Activated CD4-positive, alpha-beta T cell treated with anti-CD3 and anti-CD28 coated beads for 36 hours (primary cell): ENCODE measurements around the gene PLCD3. TPM values are rescaled to one million over a fixed set of nuclear protein-coding genes. Genes with fewer than 3 reads are reported as not detected.

Experiments used
- ATAC-seq: fragments of 200-7000 bp; cut with Tn5 transposase; one replicate; pipeline ENCODE4 v1.10.0; 2021; ENCODE audit warnings: mild to moderate bottlenecking, moderate library complexity
- CTCF ChIA-PET: fragments of 350-600 bp; sonication (Branson Sonifier 250); formaldehyde crosslinking; loops from one replicate; lab custom pipeline; 2021; ENCODE audit warnings: antibody characterized with exemption; lab: Charles Lee
- POLR2A ChIA-PET: fragments of 350-600 bp; sonication (Branson Sonifier 250); formaldehyde crosslinking; loops from one replicate; lab custom pipeline; 2021; ENCODE audit warnings: antibody characterized with exemption, inconsistent platforms; lab: Charles Lee
- DNase-seq: peaks from one replicate; pipeline ENCODE4 v3.0.0-alpha.2; 2020
- H3K27ac Mint-ChIP-seq: one replicate; pipeline ENCODE4 v1.8.0; 2021; ENCODE audit warnings: mixed read lengths
- H3K27me3 Mint-ChIP-seq: one replicate; pipeline ENCODE4 v1.8.0; 2021; ENCODE audit warnings: mixed read lengths
- H3K36me3 Mint-ChIP-seq: one replicate; pipeline ENCODE4 v1.8.0; 2021; ENCODE audit warnings: low read depth, mixed read lengths
- H3K4me1 Mint-ChIP-seq: one replicate; pipeline ENCODE4 v1.8.0; 2021; ENCODE audit warnings: mixed read lengths
- H3K4me3 Mint-ChIP-seq: one replicate; pipeline ENCODE4 v1.8.0; 2021; ENCODE audit warnings: mild to moderate bottlenecking, moderate library complexity, mixed read lengths
- H3K9me3 Mint-ChIP-seq: one replicate; pipeline ENCODE4 v1.8.0; 2021; ENCODE audit warnings: low read depth, mixed read lengths
- intact Hi-C, 2 experiments: fragments of 100-400 bp; cut with DNase I in 1 of 2; cut with micrococcal nuclease in 1 of 2; formaldehyde crosslinking; loops; one replicate each; pipeline versions ENCODE4 v1.14.2 to v1.15.1; 2022 to 2024; cut with DNase I, micrococcal nuclease
- total RNA-seq, 2 experiments: library from RNA; stranded (reverse); gene quantifications; one replicate each; pipeline ENCODE4 v1.2.3, GENCODE V29; 2021

PLCD3 gene
- total RNA-seq, 2 experiments from 2014 or later, result 2.9 to 3.4 TPM

DNA sequence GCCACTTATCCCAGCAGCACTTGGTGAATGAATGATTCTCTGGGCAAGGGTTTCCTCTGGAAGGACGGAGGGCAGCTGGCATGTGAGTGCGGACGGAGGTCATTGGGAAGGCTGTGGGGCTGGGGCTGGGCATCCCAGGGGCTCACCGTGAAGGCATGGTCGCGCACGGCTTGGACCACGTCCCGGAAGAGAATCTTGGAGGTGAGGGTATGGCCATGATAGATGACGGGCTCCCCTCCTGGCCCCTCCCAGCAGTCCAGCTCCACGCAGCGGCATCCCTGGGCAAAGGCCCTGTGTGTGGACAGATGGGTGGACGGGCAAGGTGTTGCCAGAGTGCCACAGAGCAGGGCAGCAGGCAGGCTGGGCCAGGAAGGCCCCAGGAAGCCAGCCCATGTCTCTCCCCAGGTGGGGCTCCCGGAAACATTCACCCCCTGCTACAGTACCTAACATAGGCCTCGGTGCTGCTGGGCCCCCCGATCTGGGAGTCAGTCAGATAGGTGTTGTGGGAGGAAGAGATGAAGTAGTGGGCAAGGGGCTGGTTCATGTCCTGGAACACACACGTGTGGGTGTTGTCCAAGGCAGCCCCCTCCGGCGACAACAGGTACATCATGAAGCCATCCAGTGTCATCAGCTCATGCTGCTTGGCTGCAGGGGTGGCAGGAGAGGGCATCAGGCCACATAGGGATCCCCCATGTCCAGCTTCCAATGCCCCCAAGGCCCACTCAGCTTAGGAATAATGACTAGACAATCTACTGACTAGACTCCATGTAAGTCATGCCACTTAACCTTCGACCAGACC is 14.3 kb downstream of the PLCD3 start:
- no peak overlapping the region for H3K27ac Mint-ChIP-seq
- no peaks in the 10 kb centered on the region for H3K36me3 Mint-ChIP-seq
- peaks cover 4% of the 10 kb centered on the region for H3K27me3 Mint-ChIP-seq
- ChIA-PET POLR2A (interaction anchor here (0.7 kb wide), 1 partner anchor 56 kb away, joined by 3 read pairs; no protein-coding TSS in a partner anchor), CTCF (interaction anchor here (0.5 to 1.5 kb wide), 6 partner anchors 11 to 97 kb away, joined by 3 to 4 read pairs (median 3); no protein-coding TSS in a partner anchor)
- no peak for ATAC-seq
- no peaks in the 10 kb centered on the region for H3K4me1 Mint-ChIP-seq
- H3K4me3 Mint-ChIP-seq, result no peak overlapping the region
- intact Hi-C loops, result no loop called here
- no peak for DNase-seq
- H3K9me3 Mint-ChIP-seq, result no peaks in the 10 kb centered on the region

DNA sequence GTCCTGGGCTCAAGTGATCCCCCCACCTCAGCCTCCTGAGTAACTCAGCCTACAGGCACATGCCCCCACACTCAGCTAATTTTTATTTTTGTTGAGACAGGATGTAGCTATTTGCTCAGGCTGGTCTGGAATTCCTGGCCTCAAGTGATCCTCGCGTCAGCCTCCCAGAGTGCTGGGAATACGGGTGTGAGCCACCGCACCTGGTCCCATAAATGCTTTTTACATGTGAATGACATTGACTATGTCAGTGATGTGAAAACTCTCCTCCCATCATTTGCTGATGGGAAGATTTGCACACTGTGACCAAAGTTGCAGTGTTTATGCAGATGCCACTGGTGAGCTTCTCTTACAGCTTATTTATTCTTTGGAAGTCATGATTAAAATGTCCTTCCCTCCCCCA is 15.0 kb downstream of the PLCD3 start:
- Mint-ChIP-seq H3K36me3 (no peaks in the 10 kb centered on the region), H3K27me3 (peaks cover 4% of the 10 kb centered on the region), H3K4me3 (no peak overlapping the region), H3K27ac (no peak overlapping the region), H3K9me3 (no peaks in the 10 kb centered on the region), H3K4me1 (no peaks in the 10 kb centered on the region)
- ATAC-seq, result no peak
- ChIA-PET POLR2A (interaction anchor here (0.7 kb wide), 1 partner anchor 56 kb away, joined by 3 read pairs; no protein-coding TSS in a partner anchor), CTCF (interaction anchor here (0.6 to 1.2 kb wide), 4 partner anchors 16 to 297 kb away, joined by 3 read pairs; no protein-coding TSS in a partner anchor)
- DNase-seq, result no peak
- intact Hi-C loops, result no loop called here

DNA sequence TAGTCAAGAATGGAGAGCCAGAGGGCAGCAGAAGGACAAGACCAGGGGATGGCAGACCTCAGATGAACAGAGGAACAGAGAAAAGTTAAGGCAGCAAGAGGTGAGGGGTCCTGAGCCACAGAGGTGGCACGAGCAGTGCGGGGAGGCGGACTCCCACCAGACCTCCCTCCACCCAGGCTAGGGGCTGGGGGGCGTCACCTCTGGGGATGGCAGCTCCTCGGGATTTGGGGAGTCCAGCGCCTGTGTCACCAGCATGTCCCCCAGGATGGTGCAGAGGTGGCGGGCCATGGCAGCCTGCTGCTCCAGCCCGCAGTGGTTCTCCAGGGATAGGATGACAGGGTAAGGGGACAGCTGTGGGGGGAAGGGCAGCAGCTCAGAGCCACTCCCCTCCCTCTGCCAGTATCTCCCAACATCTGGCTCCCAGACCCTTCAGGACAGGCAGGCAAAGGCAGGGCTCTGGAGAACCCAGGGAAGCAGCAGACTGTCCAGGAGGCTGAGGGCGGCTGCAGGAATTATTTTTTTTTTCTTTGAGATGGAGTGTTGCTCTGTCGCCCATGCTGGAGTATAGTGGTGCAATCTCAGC is 15.8 kb downstream of the PLCD3 start:
- Mint-ChIP-seq H3K27me3 (peaks cover 2% of the 10 kb centered on the region), H3K4me1 (no peaks in the 10 kb centered on the region), H3K27ac (no peak overlapping the region), H3K9me3 (no peaks in the 10 kb centered on the region), H3K4me3 (no peak overlapping the region), H3K36me3 (no peaks in the 10 kb centered on the region)
- no peak for DNase-seq
- ATAC-seq, result no peak
- ChIA-PET POLR2A (no interaction called here), CTCF (interaction anchor here (1.0 kb wide), 1 partner anchor 16 kb away, joined by 3 read pairs; no protein-coding TSS in a partner anchor)
- intact Hi-C loops, result no loop called here

DNA sequence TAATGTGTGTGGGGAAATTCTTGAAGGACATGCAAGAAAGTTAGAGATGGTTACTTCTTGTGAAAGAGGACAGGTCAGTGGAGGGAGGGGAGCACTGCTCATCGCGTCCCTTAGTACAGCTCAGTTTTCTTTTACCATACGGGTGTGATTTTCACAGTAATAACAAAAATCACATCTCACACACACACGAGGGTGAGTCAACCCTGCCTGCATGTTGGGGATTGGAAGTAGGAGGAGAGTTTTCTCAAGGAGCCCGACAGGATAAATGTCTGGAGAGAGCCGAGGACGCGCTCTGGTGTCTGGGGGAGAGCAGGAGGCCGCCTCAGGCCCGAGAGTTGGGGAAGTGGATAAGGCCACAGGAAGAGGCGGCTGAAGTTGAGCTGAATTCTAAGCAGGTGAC is 16.4 kb downstream of the PLCD3 start:
- CTCF ChIA-PET, result interaction anchor here (0.9 kb wide), 1 partner anchor 86 kb away, joined by 4 read pairs; no protein-coding TSS in a partner anchor

DNA sequence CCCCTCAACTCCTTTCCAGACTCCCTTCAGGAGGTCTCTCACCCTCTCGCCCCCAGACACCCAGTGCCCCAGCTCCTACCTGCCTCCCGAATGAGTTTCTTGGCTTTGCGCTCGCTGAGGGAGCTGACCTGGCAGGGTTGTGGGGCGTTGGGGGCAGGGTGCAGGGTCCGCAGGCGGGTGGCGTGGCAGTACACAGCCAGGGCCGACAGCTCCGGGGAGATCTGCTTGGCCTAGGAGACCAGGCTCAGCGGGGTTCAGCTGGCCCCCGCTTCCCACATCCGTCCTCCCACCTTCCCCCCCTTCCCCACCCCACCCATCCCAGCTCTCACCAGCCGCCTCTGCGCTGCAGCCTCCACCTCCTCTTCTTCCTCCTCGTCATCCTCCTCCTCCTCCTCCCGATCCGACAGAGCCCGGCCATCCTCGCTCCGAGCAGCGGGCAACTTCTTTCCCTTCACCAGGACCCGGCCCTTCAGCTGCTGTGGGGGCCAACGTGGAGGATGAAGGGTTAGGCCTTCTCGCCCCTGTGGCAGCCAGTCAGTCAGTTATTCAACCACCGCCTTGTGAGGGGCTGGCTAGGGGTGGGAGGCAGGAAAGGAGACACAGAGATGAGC is 17.2 kb downstream of the PLCD3 start:
- H3K4me1 Mint-ChIP-seq, result no peaks in the 10 kb centered on the region
- H3K9me3 Mint-ChIP-seq, result no peaks in the 10 kb centered on the region
- POLR2A ChIA-PET, result interaction anchor here (0.6 to 0.8 kb wide), 2 partner anchors 18 to 255 kb away, joined by 3 to 5 read pairs; no protein-coding TSS in a partner anchor

More for the DNA sequence above, 16.4 kb downstream of the PLCD3 start:
- Mint-ChIP-seq H3K36me3 (no peaks in the 10 kb centered on the region), H3K9me3 (no peaks in the 10 kb centered on the region), H3K4me1 (no peaks in the 10 kb centered on the region), H3K27me3 (no peaks in the 10 kb centered on the region), H3K27ac (no peak overlapping the region), H3K4me3 (no peak overlapping the region)
- intact Hi-C loops, result no loop called here
- DNase-seq, result no peak
- POLR2A ChIA-PET, result interaction anchor here (0.6 to 0.8 kb wide), 2 partner anchors 19 to 254 kb away, joined by 3 to 5 read pairs; no protein-coding TSS in a partner anchor
- no peak for ATAC-seq

DNA sequence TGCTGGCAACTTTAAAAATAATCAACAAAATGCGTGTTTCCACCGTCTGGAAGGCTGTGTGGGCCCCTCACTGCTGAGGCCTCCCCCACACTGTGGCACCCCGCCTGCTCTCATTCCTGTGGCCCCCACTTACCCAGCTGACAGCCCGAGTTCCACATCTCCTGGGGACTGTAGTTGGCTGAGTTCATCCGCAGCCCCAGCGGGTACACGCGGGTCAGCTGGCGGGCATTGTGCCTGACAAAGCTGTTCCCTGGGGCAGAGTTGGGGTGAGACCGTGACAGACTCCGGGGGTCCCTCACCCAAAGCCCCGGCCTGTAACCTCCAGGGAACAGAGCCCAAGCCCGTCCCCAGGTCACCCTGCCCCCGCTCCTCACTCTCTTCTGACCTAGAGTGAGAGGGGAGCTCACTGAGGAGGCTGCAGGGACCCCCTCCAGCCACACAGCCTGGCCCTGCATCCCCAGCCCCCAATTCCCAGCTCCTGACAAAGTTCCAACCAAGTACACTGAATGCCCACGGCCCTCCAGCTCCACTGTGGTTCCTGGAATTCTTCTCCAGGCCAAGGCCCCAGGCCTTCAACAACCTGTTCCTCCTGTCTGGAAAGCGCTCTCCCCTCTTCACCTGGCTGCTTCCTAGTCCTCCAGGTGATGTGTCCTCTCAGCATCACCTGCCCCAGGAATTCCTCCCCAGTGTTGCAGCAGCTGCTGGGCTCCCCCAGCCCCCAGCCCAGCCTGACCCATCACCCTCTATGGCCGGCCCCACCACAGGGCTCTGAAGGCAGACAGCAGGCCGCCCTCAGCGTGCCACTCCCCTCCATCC is 18.0 kb downstream of the PLCD3 start:
- POLR2A ChIA-PET, result no interaction called here
- ATAC-seq (no peak), DNase-seq (no peak)
- Mint-ChIP-seq H3K36me3 (no peaks in the 10 kb centered on the region), H3K27ac (no peak overlapping the region), H3K4me3 (no peak overlapping the region), H3K4me1 (no peaks in the 10 kb centered on the region), H3K27me3 (no peaks in the 10 kb centered on the region), H3K9me3 (no peaks in the 10 kb centered on the region)
- CTCF ChIA-PET, result interaction anchor here (1.2 to 1.4 kb wide), 2 partner anchors 15 to 21 kb away, joined by 4 to 5 read pairs; partner anchors contain the start of gene ACBD4
- intact Hi-C loops, result no loop called here

More for the DNA sequence above, 17.2 kb downstream of the PLCD3 start:
- Mint-ChIP-seq H3K27me3 (no peaks in the 10 kb centered on the region), H3K36me3 (no peaks in the 10 kb centered on the region), H3K4me3 (no peak overlapping the region), H3K27ac (no peak overlapping the region)
- intact Hi-C loops, result no loop called here
- no peak for ATAC-seq
- DNase-seq, result no peak
- CTCF ChIA-PET, result interaction anchor here (0.8 to 1.4 kb wide), 4 partner anchors 16 to 87 kb away, joined by 4 to 5 read pairs (median 4); partner anchors contain the start of gene ACBD4

DNA sequence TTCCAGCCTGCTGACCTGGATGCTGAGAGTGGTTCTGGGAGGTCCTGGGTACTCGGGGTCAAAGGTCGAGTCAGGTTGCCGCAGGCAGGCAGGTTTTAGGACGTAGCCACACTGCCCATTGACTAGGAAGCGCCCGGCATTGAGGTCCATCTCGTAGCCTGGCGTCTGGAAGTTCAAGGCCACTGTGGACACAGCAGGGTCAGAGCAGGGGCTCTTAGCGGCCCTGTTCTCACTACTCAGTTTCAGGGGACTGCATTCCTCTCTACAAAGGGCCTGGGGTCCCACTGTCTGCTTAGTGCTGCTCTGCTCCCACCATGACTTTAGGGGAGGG is 18.9 kb downstream of the PLCD3 start:
- POLR2A ChIA-PET, result no interaction called here
- Mint-ChIP-seq H3K4me1 (no peaks in the 10 kb centered on the region), H3K27ac (no peak overlapping the region), H3K36me3 (no peaks in the 10 kb centered on the region), H3K4me3 (no peak overlapping the region), H3K27me3 (no peaks in the 10 kb centered on the region), H3K9me3 (no peaks in the 10 kb centered on the region)
- DNase-seq, result no peak
- ATAC-seq, result no peak
- CTCF ChIA-PET, result no interaction called here
- intact Hi-C loops, result no loop called here

DNA sequence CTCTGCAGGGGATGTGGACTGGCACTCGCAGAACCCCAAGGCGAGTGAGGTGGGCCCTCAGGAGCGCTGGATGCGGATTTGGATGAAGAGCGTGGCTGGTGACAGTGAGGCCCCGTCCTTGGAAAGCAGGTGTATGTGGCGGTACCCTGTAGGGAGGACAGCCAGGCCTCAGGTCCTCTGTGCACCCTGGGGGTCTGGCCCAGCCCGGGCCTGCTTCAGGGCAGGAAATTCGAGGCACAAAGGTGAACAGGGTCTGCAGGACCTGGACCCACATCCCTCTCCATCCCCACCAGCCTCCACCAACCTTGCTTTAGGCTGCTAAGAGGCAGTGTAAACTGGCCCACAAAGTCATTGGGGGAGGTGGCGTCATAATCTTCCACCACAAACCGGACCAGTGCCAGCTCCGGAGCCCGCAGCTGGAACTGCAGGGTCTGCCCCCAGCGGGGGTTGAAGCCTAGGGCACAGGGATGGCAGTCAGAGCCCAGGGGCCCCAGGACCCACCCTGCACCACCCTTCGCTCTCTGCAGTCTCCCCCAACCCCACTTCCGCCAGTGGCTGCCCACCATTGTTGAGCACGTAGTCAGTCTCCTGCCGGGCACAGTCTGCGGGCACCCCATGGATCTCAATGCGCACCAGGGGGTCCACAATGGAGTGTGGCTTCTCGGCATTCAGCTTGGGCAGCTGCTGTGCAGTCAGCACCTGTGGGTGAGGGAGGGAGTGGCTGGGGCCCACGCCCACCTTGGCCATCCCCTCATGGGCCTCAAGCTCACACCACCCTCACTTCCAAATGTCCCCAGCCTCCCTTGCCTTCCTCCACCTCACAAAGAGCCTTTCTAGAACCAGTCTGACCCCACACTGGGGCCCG is 19.5 kb downstream of the PLCD3 start:
- DNase-seq (no peak), ATAC-seq (no peak)
- Mint-ChIP-seq H3K4me1 (no peaks in the 10 kb centered on the region), H3K9me3 (no peaks in the 10 kb centered on the region), H3K4me3 (no peak overlapping the region), H3K27ac (no peak overlapping the region), H3K36me3 (peaks cover 2% of the 10 kb centered on the region), H3K27me3 (no peaks in the 10 kb centered on the region)
- intact Hi-C loops, result no loop called here
- POLR2A ChIA-PET, result no interaction called here
- CTCF ChIA-PET, result interaction anchor here (0.6 kb wide), 1 partner anchor 279 kb away, joined by 3 read pairs; no protein-coding TSS in a partner anchor

DNA sequence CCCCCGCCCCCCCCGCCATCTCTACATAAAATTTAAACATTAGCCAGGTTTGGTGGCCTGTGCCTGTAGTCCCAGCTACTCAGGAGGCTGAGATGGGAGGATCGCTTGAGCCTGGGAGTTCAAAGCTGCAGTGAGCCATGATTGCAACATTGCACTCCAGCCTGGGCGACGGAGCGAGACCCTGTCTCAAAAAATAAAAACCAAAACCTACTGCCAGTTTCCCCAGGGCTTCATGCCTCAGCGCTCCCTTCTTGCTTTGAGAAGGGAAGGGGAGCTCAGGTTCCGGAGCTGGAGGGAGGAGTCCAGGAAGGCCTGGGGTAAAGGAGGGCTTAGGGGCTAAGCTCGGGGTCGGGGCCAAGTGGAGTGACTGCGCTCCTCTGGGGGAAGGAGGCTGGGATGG is 20.5 kb downstream of the PLCD3 start:
- Mint-ChIP-seq H3K9me3 (no peaks in the 10 kb centered on the region), H3K4me3 (no peak overlapping the region), H3K4me1 (no peaks in the 10 kb centered on the region), H3K27ac (no peak overlapping the region), H3K27me3 (no peaks in the 10 kb centered on the region), H3K36me3 (peaks cover 2% of the 10 kb centered on the region)
- ATAC-seq (no peak), DNase-seq (no peak)
- intact Hi-C loops, result no loop called here
- ChIA-PET POLR2A (no interaction called here), CTCF (interaction anchor here (0.7 to 1.0 kb wide), 2 partner anchors 12 to 191 kb away, joined by 3 read pairs; no protein-coding TSS in a partner anchor)
